Lung (tissue), 12 donors: ENCODE data around the gene POLD4. TPM values are rescaled to one million over a fixed set of nuclear protein-coding genes. Genes with fewer than 3 reads are reported as not detected.

Experiments used
- ATAC-seq: fragments of 200-7000 bp; cut with Tn5 transposase; one replicate; pipeline ENCODE4 v1.9.1; 2020; ENCODE audit warnings: moderate number of reproducible peaks; ENCODE audit not compliant: insufficient read depth, low FRiP score
- DNase-seq, 3 donors: peaks; one replicate each; pipeline ENCODE4 v3.0.0-alpha.2; 2013 to 2017
- H3K27ac ChIP-seq, 2 donors: one replicate each; pipeline ENCODE4 v1.5.1; 2013; ENCODE audit warnings: mild to moderate bottlenecking in 2 of 2, moderate library complexity in 2 of 2, control low read depth in 1 of 2, inconsistent platforms in 1 of 2, low read depth in 1 of 2, low read length in 1 of 2
- H3K27me3 ChIP-seq, 3 donors: one replicate each; pipeline ENCODE4 v1.5.1; 2013; ENCODE audit warnings: low read length in 2 of 3; ENCODE audit not compliant: control insufficient read depth in 3 of 3, insufficient read depth in 3 of 3
- H3K36me3 ChIP-seq, 4 donors: one replicate each; pipeline ENCODE4 v1.5.1; 2013; ENCODE audit warnings: low read length in 4 of 4, mild to moderate bottlenecking in 1 of 4, moderate library complexity in 1 of 4; ENCODE audit not compliant: control insufficient read depth in 4 of 4, insufficient read depth in 4 of 4
- H3K4me1 ChIP-seq, 5 donors: one replicate each; pipeline ENCODE4 v1.5.1; 2013; ENCODE audit warnings: low read length in 5 of 5, mild to moderate bottlenecking in 2 of 5, moderate library complexity in 1 of 5; ENCODE audit not compliant: control insufficient read depth in 5 of 5, insufficient read depth in 5 of 5
- H3K4me3 ChIP-seq: one replicate; pipeline ENCODE4 v1.5.1; 2013; ENCODE audit warnings: mild to moderate bottlenecking, control low read depth, moderate library complexity
- H3K9ac ChIP-seq, 2 donors: one replicate each; pipeline ENCODE4 v1.5.1; 2013; ENCODE audit warnings: low read length in 2 of 2, control low read depth in 1 of 2; ENCODE audit not compliant: insufficient read depth in 1 of 2
- H3K9me3 ChIP-seq, 4 donors: one replicate each; pipeline ENCODE4 v1.5.1; 2013; ENCODE audit warnings: low read length in 3 of 4, mild to moderate bottlenecking in 1 of 4, moderate library complexity in 1 of 4; ENCODE audit not compliant: control insufficient read depth in 4 of 4, insufficient read depth in 3 of 4
- CTCF ChIP-seq: IDR thresholded peaks from 2 replicates; pipeline ENCODE4 v1.5.1; 2012; ENCODE audit warnings: mild to moderate bottlenecking; ENCODE audit errors: control extremely low read depth, extremely low read depth
- WGBS, 2 donors: extraction: QIAGEN DNeasy Blood & Tissue Kit; methylation state at CpG; one replicate each; pipeline ENCODE4 v1.1.7; 2013; 5-methylcytosine and 5-hydroxymethylcytosine counted together
- polyA plus RNA-seq, 2 donors: library from polyadenylated mRNA; stranded (reverse); fragments of 200-250 nt; gene quantifications; one replicate each; pipeline ENCODE4 v1.2.1, GENCODE V29; 2013
- total RNA-seq, 2 donors: library from RNA; depleted of rRNA in 1 of 2; stranded (reverse); fragments of >200 nt in 1 of 2; gene quantifications; one replicate each; pipeline ENCODE4 v1.2.1, GENCODE V29; 2014 to 2021
- donor health status: control.
- donor health status: control.
- donor health status: Bipolar disorder and iron deficiency.
- donor health status: healthy.
- donor health status: DM: yes; HTN: yes; CAD: no.

POLD4 gene
- total and polyA plus RNA-seq, 4 donors = 27.4 to 183 (median 101) TPM

- no peak overlapping the region for H3K9ac ChIP-seq
- H3K9me3 ChIP-seq = no peaks in the 10 kb centered on the region
- H3K27ac ChIP-seq = no peak overlapping the region
- ATAC-seq = no peak
- peaks cover 0 to 5% (median 0%) of the 10 kb centered on the region in 4 donors for H3K36me3 ChIP-seq
- no peak for TF ChIP-seq CTCF
- WGBS, 2 donors = 86 to 89% methylated on average over 6 of the region's 6 CpGs
- no peaks in the 10 kb centered on the region for H3K4me1 ChIP-seq
- H3K27me3 ChIP-seq = no peaks in the 10 kb centered on the region
- DNase-seq = no peak
- no peak overlapping the region for H3K4me3 ChIP-seq
Observed at GRCh38 chr11:67332081-67332691, 21.2 kb downstream of the POLD4 start.

- H3K9me3 ChIP-seq = no peaks in the 10 kb centered on the region
- H3K27ac ChIP-seq = no peak overlapping the region
- WGBS, 2 donors = 94% methylated on average over 7 of the region's 7 CpGs
- no peak overlapping the region for H3K4me3 ChIP-seq
- H3K36me3 ChIP-seq = peaks cover 0 to 7% (median 5%) of the 10 kb centered on the region in 4 donors
- DNase-seq = no peak
- no peak overlapping the region for H3K9ac ChIP-seq
- peaks cover 0 to 11% (median 0%) of the 10 kb centered on the region in 5 donors for H3K4me1 ChIP-seq
- ATAC-seq = no peak
- H3K27me3 ChIP-seq = no peaks in the 10 kb centered on the region
- TF ChIP-seq CTCF = no peak
Observed at GRCh38 chr11:67323526-67323925, 29.8 kb downstream of the POLD4 start.

- ATAC-seq = no peak
- TF ChIP-seq CTCF = no peak
- Histone ChIP-seq H3K36me3 (peaks cover 0 to 7% (median 5%) of the 10 kb centered on the region in 4 donors), H3K4me3 (no peak overlapping the region), H3K9me3 (no peaks in the 10 kb centered on the region), H3K27ac (no peak overlapping the region), H3K9ac (no peak overlapping the region), H3K27me3 (no peaks in the 10 kb centered on the region), H3K4me1 (peaks cover 0 to 14% (median 0%) of the 10 kb centered on the region in 5 donors)
- no peak for DNase-seq
- 92 to 93% methylated on average over 3 of the region's 3 CpGs for WGBS, 2 donors
Observed at GRCh38 chr11:67322049-67322448, 31.3 kb downstream of the POLD4 start.

GRCh38 chr11:67321313-67321871 lies 32.0 kb downstream of the POLD4 start:
- no peak for DNase-seq
- H3K27ac ChIP-seq = no peak overlapping the region
- ATAC-seq = no peak
- H3K27me3 ChIP-seq = no peaks in the 10 kb centered on the region
- no peak for TF ChIP-seq CTCF
- no peaks in the 10 kb centered on the region for H3K9me3 ChIP-seq
- no peak overlapping the region for H3K4me3 ChIP-seq
- H3K36me3 ChIP-seq = peaks cover 0 to 7% (median 5%) of the 10 kb centered on the region in 4 donors
- no peak overlapping the region for H3K9ac ChIP-seq
- 86 to 88% methylated on average over 6 of the region's 6 CpGs for WGBS, 2 donors
- peaks cover 0 to 14% (median 0%) of the 10 kb centered on the region in 5 donors for H3K4me1 ChIP-seq
